CD14-positive monocyte (primary cell): ENCODE data around the gene MKI67. TPM values are rescaled to one million over a fixed set of nuclear protein-coding genes. Genes with fewer than 3 reads are reported as not detected.

Experiments used
- DNase-seq, 3 donors: peaks; one replicate each; pipeline ENCODE4 v3.0.0-alpha.2; 2011 to 2022
- H2AFZ ChIP-seq: 2 replicates; pipeline ENCODE4 v1.6.0; 2012; ENCODE audit warnings: mild to moderate bottlenecking, low read depth, low read length, inconsistent platforms; ENCODE audit not compliant: insufficient read depth, poor library complexity, severe bottlenecking
- H3K27ac ChIP-seq, 2 donors: 1 replicate in 1 of 2; 2 replicates in 1 of 2; pipeline ENCODE4 v1.5.1; 2012 to 2013; ENCODE audit warnings: low read length in 2 of 2, control low read depth in 1 of 2, inconsistent platforms in 1 of 2, low read depth in 1 of 2, mild to moderate bottlenecking in 1 of 2
- H3K27me3 ChIP-seq, 2 donors: one replicate each; pipeline versions ENCODE4 v1.6.0 to v1.6.1; 2011 to 2013; ENCODE audit warnings: low read length in 2 of 2; ENCODE audit not compliant: control insufficient read depth in 2 of 2, insufficient read depth in 2 of 2
- H3K36me3 ChIP-seq, 2 donors: replicated peaks in 1 of 2; 1 replicate in 1 of 2; 2 replicates in 1 of 2; pipeline versions ENCODE4 v1.5.1 to v1.6.1; 2012 to 2013; ENCODE audit warnings: low read length in 2 of 2, control low read depth in 1 of 2, inconsistent platforms in 1 of 2, mild to moderate bottlenecking in 1 of 2; ENCODE audit not compliant: insufficient read depth in 2 of 2, control insufficient read depth in 1 of 2
- H3K4me1 ChIP-seq, 2 donors: 1 replicate in 1 of 2; 2 replicates in 1 of 2; pipeline versions ENCODE4 v1.5.1 to v1.6.1; 2012 to 2013; ENCODE audit warnings: low read length in 2 of 2, control low read depth in 1 of 2, inconsistent platforms in 1 of 2, mild to moderate bottlenecking in 1 of 2, moderate library complexity in 1 of 2; ENCODE audit not compliant: insufficient read depth in 2 of 2, control insufficient read depth in 1 of 2
- H3K4me2 ChIP-seq: replicated peaks from 2 replicates; pipeline ENCODE3; 2012; ENCODE audit warnings: low read length, moderate library complexity, mild to moderate bottlenecking; ENCODE audit not compliant: poor library complexity, severe bottlenecking; ENCODE audit errors: extremely low read depth
- H3K4me3 ChIP-seq, 3 experiments: fragments of 200-600 bp in 1 of 3; sonication (generic) in 1 of 3; replicated peaks in 1 of 3; 1 replicate in 2 of 3; 2 replicates in 1 of 3; pipeline ENCODE4 v1.5.1; 2011 to 2013; ENCODE audit warnings: low read length in 3 of 3, mild to moderate bottlenecking in 3 of 3, control low read depth in 2 of 3, low read depth in 2 of 3, inconsistent platforms in 1 of 3, moderate library complexity in 1 of 3
- H3K79me2 ChIP-seq: 2 replicates; pipeline ENCODE4 v1.6.0; 2012; ENCODE audit warnings: mild to moderate bottlenecking, control low read depth, inconsistent platforms, low read length, moderate library complexity; ENCODE audit not compliant: insufficient read depth
- H3K9ac ChIP-seq: 2 replicates; pipeline ENCODE4 v1.6.0; 2017; ENCODE audit warnings: low read length, mild to moderate bottlenecking; ENCODE audit not compliant: insufficient read depth, poor library complexity, severe bottlenecking
- H3K9me3 ChIP-seq, 2 donors: replicated peaks in 1 of 2; 1 replicate in 1 of 2; 2 replicates in 1 of 2; pipeline versions ENCODE4 v1.5.1 to v1.6.1; 2012 to 2013; ENCODE audit warnings: low read length in 2 of 2, control low read depth in 1 of 2; ENCODE audit not compliant: control insufficient read depth in 1 of 2, insufficient read depth in 1 of 2
- H4K20me1 ChIP-seq: 2 replicates; pipeline ENCODE4 v1.6.0; 2012; ENCODE audit warnings: mild to moderate bottlenecking, low read length, control low read depth, moderate library complexity; ENCODE audit not compliant: insufficient read depth
- H3K27ac Mint-ChIP-seq, 7 donors: one replicate each; pipeline ENCODE4 v1.8.0; 2020; ENCODE audit warnings: mild to moderate bottlenecking in 7 of 7, mixed read lengths in 7 of 7, moderate library complexity in 6 of 7, inconsistent platforms in 2 of 7
- H3K27me3 Mint-ChIP-seq, 3 donors: one replicate each; pipeline ENCODE4 v1.8.0; 2021 to 2022; ENCODE audit warnings: low read depth in 3 of 3, mild to moderate bottlenecking in 3 of 3, mixed read lengths in 3 of 3, moderate library complexity in 3 of 3, inconsistent platforms in 1 of 3
- H3K36me3 Mint-ChIP-seq, 2 donors: one replicate each; pipeline ENCODE4 v1.8.0; 2020; ENCODE audit warnings: mixed read lengths in 2 of 2, inconsistent platforms in 1 of 2, mild to moderate bottlenecking in 1 of 2
- H3K4me1 Mint-ChIP-seq: one replicate; pipeline ENCODE4 v1.8.0; 2020; ENCODE audit warnings: mild to moderate bottlenecking, mixed read lengths
- H3K4me3 Mint-ChIP-seq, 2 donors: one replicate each; pipeline ENCODE4 v1.8.0; 2020; ENCODE audit warnings: mild to moderate bottlenecking in 2 of 2, mixed read lengths in 2 of 2, moderate library complexity in 1 of 2
- H3K9me3 Mint-ChIP-seq, 7 donors: one replicate each; pipeline ENCODE4 v1.8.0; 2020 to 2022; ENCODE audit warnings: mixed read lengths in 7 of 7, mild to moderate bottlenecking in 6 of 7, moderate library complexity in 6 of 7, inconsistent platforms in 2 of 7
- WGBS: methylation state at CpG from one replicate; pipeline ENCODE4 v1.1.5; 2013; ENCODE audit warnings: missing lambda C conversion rate; ENCODE audit not compliant: insufficient coverage; 5-methylcytosine and 5-hydroxymethylcytosine counted together
- intact Hi-C, 2 donors: fragments of 100-400 bp; cut with micrococcal nuclease; formaldehyde crosslinking; loops; one replicate each; pipeline versions ENCODE4 v1.15.0 to v1.15.1; 2023
- polyA plus RNA-seq, 3 donors: library from polyadenylated mRNA; depleted of rRNA in 1 of 3; unstranded in 2 of 3; stranded (reverse) in 1 of 3; fragments of 300-500 nt in 2 of 3; fragments of >200 nt in 1 of 3; fragmentation: Illumina TruSeq in 2 of 3; gene quantifications; 1 replicate in 2 of 3; 2 replicates in 1 of 3; pipeline ENCODE4 v1.2.3, GENCODE V29; 2012 to 2021
- TF ChIP-seq, protein P1 (sequence below): fragments of 200-600 bp; IDR thresholded peaks from one replicate; pipeline ENCODE4 v1.8.0; 2022; ENCODE audit warnings: antibody characterized with exemption, mild to moderate bottlenecking

MKI67 gene
- polyA plus RNA-seq, 3 donors: 0.02 to 0.05 TPM; not detected in 1

DNA sequence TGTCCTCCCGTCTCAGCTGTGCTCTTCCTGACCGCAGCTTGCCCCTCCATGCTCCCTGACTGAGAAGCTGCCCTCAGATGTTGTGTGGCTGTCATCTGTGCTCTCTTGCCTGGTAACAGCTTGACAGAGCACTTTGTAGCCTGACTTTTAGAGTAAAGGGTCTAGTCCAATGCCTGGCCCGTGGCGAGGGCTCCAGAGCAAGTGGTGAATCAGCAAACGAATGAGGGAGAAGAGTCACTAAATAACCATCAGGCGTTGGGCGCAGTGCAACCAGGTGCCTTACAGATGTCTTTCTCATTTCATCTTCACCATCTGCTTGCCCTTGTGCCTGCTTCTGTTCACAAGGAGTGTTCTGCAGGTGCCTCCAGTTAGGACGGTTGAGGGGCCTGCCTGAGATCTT is 45.6 kb downstream of the MKI67 start:
- H3K9me3 Mint-ChIP-seq: no peaks in the 10 kb centered on the region
- intact Hi-C loops: no loop called here

DNA sequence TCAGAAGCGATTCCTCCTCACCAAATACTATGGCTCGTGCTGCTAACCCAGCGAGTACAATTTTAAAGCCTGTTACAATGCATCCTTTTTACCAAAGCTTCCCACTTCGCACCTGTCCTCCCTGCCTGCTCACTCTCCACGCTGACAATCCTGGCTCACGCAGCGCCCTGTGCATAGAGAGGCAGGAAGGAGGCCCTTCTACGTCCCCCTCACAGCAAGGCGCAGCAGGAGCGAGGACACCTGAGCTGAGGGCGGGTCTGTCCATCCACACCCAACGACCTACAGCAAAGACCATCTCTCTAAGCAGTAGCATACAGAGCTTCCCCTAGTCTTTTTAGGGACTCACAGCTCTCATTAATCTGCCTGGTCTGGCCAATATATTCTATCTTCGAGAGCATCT is 46.0 kb downstream of the MKI67 start:
- no peaks in the 10 kb centered on the region for H3K4me1 Mint-ChIP-seq
- peaks cover 92 to 98% of the 10 kb centered on the region in 2 donors for H3K36me3 Mint-ChIP-seq

More for the DNA sequence above, 45.6 kb downstream of the MKI67 start:
- H3K79me2 ChIP-seq: no peaks in the 10 kb centered on the region
- no peak overlapping the region for H2AFZ ChIP-seq
- H3K9ac ChIP-seq: no peak overlapping the region
- no peak overlapping the region for H3K4me3 ChIP-seq
- no peaks in the 10 kb centered on the region for H3K9me3 ChIP-seq
- Mint-ChIP-seq H3K27ac (peak overlapping the region; percentile 4 to 70 (median 48)), H3K4me1 (no peaks in the 10 kb centered on the region), H3K36me3 (peaks cover 89 to 96% of the 10 kb centered on the region in 2 donors), H3K4me3 (no peak overlapping the region), H3K27me3 (peaks cover 0 to 2% (median 0%) of the 10 kb centered on the region in 3 donors)
- no peaks in the 10 kb centered on the region for H3K4me1 ChIP-seq
- no peak overlapping the region for H3K27ac ChIP-seq
- no peak overlapping the region for H3K4me2 ChIP-seq
- peaks cover 92 to 97% of the 10 kb centered on the region in 2 donors for H3K36me3 ChIP-seq
- TF ChIP-seq, protein P1, sequence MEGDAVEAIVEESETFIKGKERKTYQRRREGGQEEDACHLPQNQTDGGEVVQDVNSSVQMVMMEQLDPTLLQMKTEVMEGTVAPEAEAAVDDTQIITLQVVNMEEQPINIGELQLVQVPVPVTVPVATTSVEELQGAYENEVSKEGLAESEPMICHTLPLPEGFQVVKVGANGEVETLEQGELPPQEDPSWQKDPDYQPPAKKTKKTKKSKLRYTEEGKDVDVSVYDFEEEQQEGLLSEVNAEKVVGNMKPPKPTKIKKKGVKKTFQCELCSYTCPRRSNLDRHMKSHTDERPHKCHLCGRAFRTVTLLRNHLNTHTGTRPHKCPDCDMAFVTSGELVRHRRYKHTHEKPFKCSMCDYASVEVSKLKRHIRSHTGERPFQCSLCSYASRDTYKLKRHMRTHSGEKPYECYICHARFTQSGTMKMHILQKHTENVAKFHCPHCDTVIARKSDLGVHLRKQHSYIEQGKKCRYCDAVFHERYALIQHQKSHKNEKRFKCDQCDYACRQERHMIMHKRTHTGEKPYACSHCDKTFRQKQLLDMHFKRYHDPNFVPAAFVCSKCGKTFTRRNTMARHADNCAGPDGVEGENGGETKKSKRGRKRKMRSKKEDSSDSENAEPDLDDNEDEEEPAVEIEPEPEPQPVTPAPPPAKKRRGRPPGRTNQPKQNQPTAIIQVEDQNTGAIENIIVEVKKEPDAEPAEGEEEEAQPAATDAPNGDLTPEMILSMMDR: no peak
- H4K20me1 ChIP-seq: peaks cover 100% of the 10 kb centered on the region
- DNase-seq: no peak
- 91% methylated on average over 3 of the region's 8 CpGs for WGBS
- H3K27me3 ChIP-seq: no peaks in the 10 kb centered on the region

More for the DNA sequence above, 46.0 kb downstream of the MKI67 start:
- Histone ChIP-seq H3K27ac (no peak overlapping the region), H3K36me3 (peaks cover 96 to 100% of the 10 kb centered on the region in 2 donors), H3K79me2 (no peaks in the 10 kb centered on the region), H2AFZ (no peak overlapping the region), H3K4me3 (no peak overlapping the region), H4K20me1 (peaks cover 100% of the 10 kb centered on the region), H3K4me2 (no peak overlapping the region), H3K9me3 (no peaks in the 10 kb centered on the region), H3K27me3 (no peaks in the 10 kb centered on the region), H3K4me1 (no peaks in the 10 kb centered on the region), H3K9ac (no peak overlapping the region)
- intact Hi-C loops: no loop called here
- no peaks in the 10 kb centered on the region for H3K9me3 Mint-ChIP-seq
- no peak overlapping the region for H3K4me3 Mint-ChIP-seq
- TF ChIP-seq, protein P1: no peak
- peaks cover 0 to 2% (median 0%) of the 10 kb centered on the region in 3 donors for H3K27me3 Mint-ChIP-seq
- WGBS: 95% methylated on average over 13 of the region's 13 CpGs
- H3K27ac Mint-ChIP-seq: peak overlapping the region in 6 of 7 donors; percentile 26 to 73 (median 49)
- no peak for DNase-seq
